Activated CD8-positive, alpha-beta memory T cell treated with anti-CD3 and anti-CD28 coated beads, Interleukin-2, amount 50 U/mL, for 24 hours (primary cell): ENCODE results near the gene DRD5.
"Not testable (repeated sequence)": the region's sequence is repeated elsewhere in the genome, so short reads cannot be mapped to it uniquely, and the experiment has no call there.

Source experiments
- DNase-seq: peaks from one replicate; pipeline ENCODE4 v3.0.0-alpha.2; 2020; ENCODE audit errors: extremely low read depth

DRD5 gene

GRCh38 chr4:9781343-9782135 lies at the start of gene DRD5:
Gene DRD5 (plus strand): TSS chr4:9781634. CDS start chr4:9782030, 396 bp downstream.
- DNase-seq = no peak

DNA sequence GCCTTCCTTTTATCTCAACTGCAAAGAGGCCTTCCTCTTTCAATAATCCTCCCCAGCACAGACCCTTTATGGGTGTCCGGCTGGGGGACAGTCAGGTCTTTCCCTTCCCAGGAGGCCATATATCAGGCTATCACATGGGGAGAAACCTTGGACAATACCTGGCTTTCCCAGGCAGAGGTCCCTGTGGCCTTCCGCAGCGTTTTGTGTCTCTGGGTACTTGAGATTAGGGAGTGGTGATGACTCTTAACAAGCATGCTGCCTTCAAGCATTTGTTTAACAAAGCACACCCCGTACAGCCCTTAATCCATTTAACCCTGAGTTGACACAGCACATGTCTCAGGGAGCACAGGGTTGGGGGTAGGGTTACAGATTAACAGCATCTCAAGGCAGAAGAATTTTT lies 49.2 kb upstream of the DRD5 start:
- not testable (repeated sequence) for DNase-seq

GRCh38 chr4:9735515-9735914 lies 45.9 kb upstream of the DRD5 start:
- no peak for DNase-seq

DNA sequence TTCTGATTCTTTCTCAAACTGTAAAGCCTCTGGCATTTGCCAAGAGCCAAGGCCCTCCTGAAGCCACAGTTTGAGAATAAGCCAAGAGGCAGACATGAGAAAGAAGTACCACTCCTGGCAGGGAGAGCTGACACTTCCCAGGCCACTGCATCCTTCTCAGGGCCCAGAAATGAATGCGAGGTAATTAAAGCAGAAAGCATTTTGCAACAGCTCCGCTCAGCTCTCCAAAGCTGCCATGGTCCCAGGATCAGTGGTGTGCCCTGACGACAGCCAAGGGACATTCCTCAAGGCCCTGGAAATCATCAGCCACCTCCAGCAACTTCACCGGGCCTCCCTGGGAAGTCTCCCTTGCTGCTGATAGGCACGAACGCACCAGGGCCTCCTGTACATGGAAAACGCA lies 44.2 kb upstream of the DRD5 start:
- DNase-seq = not testable (repeated sequence)

GRCh38 chr4:9743789-9744188 lies 37.6 kb upstream of the DRD5 start:
- not testable (repeated sequence) for DNase-seq

DNA sequence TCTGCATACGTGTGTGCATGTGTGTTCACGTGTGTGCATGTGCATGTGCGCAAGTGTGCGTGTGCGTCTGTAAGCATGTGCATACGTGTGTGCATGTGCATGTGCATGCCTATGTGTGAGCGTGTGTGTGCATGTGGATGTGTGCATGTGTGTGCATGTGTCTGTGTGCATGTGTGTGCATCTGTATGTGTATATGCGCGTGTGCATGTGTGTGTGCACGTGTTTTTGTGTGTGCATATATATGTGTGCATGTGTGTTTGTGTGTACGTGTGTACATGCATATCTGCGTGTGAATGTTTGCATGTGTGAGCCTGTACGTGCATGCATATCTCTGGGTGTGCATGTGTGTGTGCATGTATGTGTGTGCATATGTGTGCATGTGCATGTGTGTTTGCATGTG lies 35.7 kb upstream of the DRD5 start:
- DNase-seq = no peak

DNA sequence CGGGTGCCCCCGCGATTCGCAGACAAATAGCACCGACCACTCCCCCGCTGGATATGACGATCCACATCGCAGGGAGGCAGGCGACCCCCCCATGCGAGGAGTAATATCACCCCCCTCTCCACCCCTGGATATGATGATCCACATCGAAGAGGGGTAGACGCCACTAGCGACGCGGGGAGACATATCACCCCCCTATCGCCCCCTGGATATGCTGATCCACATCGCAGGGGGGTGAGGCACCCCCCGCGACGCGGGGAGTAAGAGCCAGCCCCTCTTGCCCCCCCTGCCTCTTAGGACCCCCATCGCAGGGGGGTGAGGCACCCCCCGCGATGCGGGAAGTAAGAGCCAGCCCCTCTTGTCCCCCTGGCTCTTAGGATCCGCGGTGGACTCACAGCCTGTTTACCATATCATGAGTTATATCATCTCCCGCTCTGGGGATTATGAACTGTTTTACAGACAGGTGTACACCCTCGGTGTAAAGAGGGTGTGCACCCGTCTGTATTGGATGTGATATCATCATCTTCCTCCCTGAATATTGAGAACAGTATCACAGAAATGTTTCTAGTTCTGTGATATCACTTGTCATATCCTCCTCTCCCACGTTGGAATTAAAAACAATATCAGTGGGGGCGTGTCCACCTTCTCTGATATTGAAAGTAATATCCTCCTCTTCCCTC lies 22.7 kb upstream of the DRD5 start:
- DNase-seq = no peak

DNA sequence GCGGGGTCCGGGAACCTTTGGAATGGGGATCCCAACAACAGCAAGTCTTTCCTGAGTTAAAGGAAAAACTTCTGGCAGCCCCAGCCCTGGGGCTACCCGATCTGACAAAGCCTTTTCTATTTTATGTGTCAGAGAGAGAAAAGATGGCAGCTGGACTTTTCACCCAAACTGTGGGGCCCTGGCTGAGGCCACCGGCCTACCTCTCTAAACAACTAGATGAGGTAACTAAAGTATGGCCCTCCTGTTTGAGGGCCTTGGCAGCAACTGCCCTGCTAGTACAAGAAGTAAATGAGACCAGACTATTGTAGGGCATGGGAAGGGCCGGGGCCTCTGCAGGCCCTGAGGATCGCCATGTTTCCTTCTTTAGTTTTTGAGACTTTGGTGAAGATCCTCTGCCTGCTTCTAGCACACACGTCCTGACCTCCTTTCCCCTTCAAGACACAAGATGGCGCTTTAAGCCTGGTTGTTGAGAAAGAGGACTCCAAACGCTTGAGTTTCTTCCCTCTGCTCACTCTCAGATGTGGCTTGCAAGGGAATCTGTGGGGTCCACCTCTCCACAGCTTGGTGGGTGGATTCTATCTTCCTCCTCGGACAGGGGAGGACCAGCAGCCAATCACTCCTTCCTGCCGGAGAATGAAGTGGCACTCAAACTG lies 18.5 kb upstream of the DRD5 start:
- no peak for DNase-seq

GRCh38 chr4:9764155-9764696 lies 17.2 kb upstream of the DRD5 start:
- no peak for DNase-seq

- DNase-seq = no peak
Observed at GRCh38 chr4:9765091-9765490, 16.3 kb upstream of the DRD5 start.

DNA sequence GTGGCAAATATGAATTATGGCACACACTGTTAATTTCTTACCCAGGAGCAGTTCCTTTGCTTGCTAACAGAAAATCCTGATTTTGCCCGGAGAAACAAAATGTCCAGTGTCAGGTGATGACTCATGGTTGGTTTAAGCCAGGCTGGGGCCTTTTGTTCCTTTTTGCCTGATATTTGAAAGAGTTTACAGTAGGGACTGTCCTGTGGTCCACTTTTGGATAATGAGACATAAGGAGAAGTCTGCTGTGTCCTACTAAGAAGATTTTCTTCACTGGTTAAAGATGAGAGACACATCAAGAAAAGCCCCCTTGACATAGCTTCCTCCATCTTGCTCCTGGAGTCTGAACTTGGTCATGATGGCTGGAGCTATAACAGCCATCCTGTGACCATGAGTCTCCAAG lies 12.1 kb upstream of the DRD5 start:
- no peak for DNase-seq

DNA sequence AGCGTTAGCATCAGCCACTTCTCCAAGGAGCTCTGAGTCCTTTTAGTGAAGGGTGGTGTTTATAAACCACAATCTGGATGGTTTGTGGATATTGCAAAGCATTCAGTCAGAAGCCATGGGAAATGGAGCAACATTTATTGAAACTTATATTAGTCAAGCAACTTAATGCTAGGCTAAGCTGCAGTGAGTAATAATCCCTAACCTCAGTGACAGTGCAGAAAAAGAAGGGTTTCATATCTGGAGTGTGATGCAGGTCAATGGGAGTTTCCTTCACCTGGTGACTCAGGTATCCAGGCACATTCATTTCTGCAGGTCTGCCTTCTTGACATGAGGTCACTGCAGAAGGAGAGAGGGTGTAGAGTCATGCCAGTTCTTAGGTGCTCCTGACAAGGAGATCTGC lies 10.4 kb upstream of the DRD5 start:
- no peak for DNase-seq

GRCh38 chr4:9773471-9773870 lies 8.0 kb upstream of the DRD5 start:
- no peak for DNase-seq

DNA sequence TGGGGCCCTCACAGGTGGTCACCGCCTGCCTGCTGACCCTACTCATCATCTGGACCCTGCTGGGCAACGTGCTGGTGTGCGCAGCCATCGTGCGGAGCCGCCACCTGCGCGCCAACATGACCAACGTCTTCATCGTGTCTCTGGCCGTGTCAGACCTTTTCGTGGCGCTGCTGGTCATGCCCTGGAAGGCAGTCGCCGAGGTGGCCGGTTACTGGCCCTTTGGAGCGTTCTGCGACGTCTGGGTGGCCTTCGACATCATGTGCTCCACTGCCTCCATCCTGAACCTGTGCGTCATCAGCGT lies 652 bp downstream of the DRD5 start:
- DNase-seq = no peak

- not testable (repeated sequence) for DNase-seq
Observed at GRCh38 chr4:9785891-9786290, 4.5 kb downstream of the DRD5 start.

- no peak for DNase-seq
Observed at GRCh38 chr4:9792381-9792780, 10.9 kb downstream of the DRD5 start.

DNA sequence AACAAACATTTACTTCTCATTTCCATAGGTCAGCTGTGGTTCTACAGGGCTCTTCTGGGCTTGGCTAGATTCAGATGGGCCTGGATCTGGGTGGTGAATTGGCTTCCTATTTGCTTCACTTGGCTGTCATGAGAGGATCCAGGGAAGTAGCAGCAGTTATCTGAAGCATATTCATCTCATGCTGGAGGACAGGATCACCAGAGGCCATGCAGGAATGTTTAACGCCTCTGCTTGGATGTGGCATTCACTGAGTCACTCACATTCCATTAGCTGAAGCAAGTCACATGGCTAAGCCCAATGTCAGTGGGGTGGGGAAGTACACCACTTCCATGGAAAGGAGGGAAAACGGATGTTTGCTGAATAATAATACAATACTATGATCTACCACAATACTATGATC lies 15.2 kb downstream of the DRD5 start:
- DNase-seq = not testable (repeated sequence)

DNA sequence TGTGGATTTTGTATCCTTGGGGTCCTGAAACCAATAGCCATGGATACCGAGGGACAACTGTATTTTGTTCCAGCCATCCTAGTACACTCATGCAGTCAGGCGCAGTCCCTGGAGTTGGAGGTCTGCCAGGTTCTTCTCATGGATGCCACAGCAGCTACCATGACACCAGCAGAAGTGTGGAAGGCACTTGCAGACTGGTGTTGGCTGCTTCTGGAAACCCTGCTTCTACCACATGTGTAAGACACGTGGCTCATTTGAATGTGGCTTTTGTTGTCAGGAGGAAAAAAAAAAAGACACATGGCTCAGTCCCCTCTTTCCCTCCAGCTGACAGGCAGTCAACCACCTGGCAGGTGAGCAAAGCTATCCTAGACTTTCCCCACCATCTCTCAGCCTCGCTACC lies 19.4 kb downstream of the DRD5 start:
- no peak for DNase-seq

GRCh38 chr4:9804918-9805317 lies 23.5 kb downstream of the DRD5 start:
- DNase-seq = no peak

DNA sequence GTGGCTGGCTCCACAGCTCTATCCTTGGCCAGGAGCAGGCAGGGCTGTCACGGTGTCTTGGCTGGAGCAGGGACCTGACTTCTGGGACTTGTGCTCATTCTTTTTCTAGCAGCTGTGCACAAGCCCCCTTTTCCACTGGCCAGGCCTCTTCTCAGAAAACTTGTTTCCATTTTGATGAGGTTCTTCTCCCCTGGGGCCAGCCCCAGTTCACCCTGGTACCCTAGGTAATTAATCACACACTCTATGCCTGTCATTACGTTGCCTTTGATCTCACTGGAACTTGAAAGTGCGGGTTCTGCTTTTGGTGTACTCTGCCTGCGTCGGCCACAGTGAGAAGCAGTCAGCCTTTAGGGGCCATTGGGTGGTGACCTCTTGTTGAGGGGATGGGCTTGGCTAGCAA lies 26.6 kb downstream of the DRD5 start:
- DNase-seq = no peak

DNA sequence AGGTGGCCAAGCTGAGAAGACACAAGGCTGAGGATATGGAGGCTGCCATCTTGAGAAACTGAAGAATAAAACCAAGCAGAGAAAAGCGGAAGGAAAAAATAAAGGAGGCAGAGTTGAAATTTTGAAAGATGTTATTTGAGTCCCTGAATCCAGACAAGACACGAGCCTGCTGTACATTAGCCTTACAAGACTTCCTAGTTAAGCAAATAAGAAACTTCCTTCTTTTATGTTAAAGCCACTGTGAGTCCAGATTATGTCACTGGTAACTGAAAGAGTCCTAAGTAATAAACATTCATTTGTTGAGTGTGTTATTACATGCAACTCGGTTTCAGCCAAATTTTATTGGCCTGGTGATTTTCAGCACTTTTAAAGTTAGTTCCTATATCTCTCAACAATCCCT lies 30.4 kb downstream of the DRD5 start:
- no peak for DNase-seq

DNA sequence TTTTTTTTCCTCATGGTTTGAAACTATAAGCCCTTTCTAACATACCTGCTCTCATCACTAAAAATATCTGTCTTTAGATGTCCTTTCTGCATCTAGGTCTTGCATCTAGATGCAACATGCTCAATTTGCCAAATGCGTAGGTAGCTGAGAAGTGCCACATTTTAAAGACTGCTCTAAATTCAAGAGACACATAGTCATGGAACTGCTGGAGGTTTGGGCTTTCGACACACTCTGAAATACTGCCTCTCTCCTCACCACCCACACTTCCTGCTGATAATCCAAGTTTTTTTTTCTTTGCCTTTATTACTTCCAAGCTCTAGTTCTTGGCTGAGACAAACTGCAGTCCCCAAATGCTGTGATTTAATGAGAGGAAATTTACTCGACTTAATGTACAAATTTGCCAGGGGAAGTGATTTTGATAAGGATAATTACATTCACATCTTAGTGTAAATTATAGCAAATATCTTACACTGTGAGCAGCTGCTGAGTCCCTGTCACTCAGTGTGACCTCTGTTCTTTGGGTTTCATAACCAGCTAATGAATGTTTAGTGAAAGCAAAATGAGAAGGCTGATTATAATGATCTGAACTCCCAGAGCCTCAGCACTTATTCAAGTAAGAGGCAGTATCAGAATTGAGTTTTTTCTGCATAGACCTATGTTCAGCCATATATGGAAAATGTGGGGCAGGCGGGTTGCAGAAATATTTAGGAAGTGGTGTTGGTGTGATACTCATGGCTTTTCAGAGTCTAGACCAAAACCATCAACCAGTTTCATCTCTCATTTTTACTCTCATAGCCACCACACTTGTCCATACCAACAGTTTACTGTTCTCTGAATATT lies 31.3 kb downstream of the DRD5 start:
- no peak for DNase-seq
